Kidney epithelial cell (primary cell): ENCODE measurements around the gene CDKL5. TPM values are rescaled to one million over a fixed set of nuclear protein-coding genes. Genes with fewer than 3 reads are reported as not detected.

Source experiments
- DNase-seq: peaks from one replicate; pipeline ENCODE4 v3.0.0-alpha.2; 2010; ENCODE audit warnings: low read depth
- H3K27me3 ChIP-seq: 2 replicates; pipeline ENCODE4 v1.6.0; 2011; ENCODE audit warnings: low read length; ENCODE audit not compliant: control insufficient read depth, insufficient read depth
- H3K36me3 ChIP-seq: 2 replicates; pipeline ENCODE4 v1.5.1; 2011; ENCODE audit warnings: low read length; ENCODE audit not compliant: control insufficient read depth, insufficient read depth
- H3K4me3 ChIP-seq: 2 replicates; pipeline ENCODE4 v1.5.1; 2011; ENCODE audit warnings: low read depth, mild to moderate bottlenecking, control low read depth, low read length
- total RNA-seq: library from RNA; depleted of rRNA; stranded (reverse); fragments of >200 nt; gene quantifications from 2 replicates; pipeline ENCODE4 v1.2.3, GENCODE V29; 2015
- TF ChIP-seq, protein P1 (sequence below): IDR thresholded peaks from 2 replicates; pipeline ENCODE4 v1.5.1; 2011; ENCODE audit warnings: mild to moderate bottlenecking, moderate library complexity, low read length, control low read depth, inconsistent platforms; ENCODE audit not compliant: insufficient read depth, poor library complexity, severe bottlenecking

CDKL5 gene
- total RNA-seq, 1 donor from 2014 or later, result 6.9 TPM

DNA sequence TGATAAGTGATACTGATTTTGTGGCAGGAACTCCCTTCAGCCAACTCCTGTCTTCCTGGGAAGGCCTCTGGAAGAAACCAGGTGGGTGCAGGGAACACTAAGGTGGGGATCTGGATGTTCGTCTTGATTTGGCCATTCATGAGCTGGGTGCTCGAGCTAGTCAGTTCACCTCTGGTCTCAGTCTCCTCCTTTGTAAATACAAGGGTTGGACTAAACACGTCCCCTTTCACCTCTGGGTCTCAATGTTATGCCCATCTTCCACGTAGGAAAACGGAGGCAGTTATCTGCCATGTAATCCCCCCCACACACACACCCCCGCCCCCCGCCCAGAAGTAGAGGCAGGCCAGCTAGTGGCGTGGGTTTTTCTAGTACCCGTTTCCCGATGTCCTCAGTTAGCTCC, 250.6 kb downstream of the CDKL5 start:
- no peaks in the 10 kb centered on the region for H3K27me3 ChIP-seq
- TF ChIP-seq, protein P1, sequence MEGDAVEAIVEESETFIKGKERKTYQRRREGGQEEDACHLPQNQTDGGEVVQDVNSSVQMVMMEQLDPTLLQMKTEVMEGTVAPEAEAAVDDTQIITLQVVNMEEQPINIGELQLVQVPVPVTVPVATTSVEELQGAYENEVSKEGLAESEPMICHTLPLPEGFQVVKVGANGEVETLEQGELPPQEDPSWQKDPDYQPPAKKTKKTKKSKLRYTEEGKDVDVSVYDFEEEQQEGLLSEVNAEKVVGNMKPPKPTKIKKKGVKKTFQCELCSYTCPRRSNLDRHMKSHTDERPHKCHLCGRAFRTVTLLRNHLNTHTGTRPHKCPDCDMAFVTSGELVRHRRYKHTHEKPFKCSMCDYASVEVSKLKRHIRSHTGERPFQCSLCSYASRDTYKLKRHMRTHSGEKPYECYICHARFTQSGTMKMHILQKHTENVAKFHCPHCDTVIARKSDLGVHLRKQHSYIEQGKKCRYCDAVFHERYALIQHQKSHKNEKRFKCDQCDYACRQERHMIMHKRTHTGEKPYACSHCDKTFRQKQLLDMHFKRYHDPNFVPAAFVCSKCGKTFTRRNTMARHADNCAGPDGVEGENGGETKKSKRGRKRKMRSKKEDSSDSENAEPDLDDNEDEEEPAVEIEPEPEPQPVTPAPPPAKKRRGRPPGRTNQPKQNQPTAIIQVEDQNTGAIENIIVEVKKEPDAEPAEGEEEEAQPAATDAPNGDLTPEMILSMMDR, result no peak
- no peak for DNase-seq

DNA sequence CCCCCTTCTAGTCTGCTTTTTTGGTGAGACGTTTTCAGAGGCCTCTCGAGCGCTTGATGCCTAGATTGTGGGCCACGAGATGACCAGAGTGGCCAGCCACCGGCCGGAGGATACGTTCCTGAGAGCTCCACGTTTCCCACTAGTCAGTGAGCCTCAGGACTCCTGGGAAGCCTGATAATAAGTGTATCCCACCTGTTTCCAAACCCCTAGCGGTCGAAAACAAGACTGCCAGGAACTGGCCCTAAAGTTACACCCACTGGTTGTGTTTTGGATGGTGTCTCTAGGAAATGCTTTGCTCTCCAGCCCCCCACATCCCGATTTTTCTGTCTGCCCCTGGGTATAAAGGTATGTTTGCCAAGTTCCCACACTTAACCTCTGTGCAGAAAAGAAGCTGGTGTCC, 251.1 kb downstream of the CDKL5 start:
- Histone ChIP-seq H3K27me3 (no peaks in the 10 kb centered on the region), H3K36me3 (no peaks in the 10 kb centered on the region), H3K4me3 (no peak overlapping the region)
- no peak for DNase-seq
- TF ChIP-seq, protein P1, result peak; percentile 34

More for the DNA sequence above, 250.6 kb downstream of the CDKL5 start:
- no peaks in the 10 kb centered on the region for H3K36me3 ChIP-seq
- no peak overlapping the region for H3K4me3 ChIP-seq

DNA sequence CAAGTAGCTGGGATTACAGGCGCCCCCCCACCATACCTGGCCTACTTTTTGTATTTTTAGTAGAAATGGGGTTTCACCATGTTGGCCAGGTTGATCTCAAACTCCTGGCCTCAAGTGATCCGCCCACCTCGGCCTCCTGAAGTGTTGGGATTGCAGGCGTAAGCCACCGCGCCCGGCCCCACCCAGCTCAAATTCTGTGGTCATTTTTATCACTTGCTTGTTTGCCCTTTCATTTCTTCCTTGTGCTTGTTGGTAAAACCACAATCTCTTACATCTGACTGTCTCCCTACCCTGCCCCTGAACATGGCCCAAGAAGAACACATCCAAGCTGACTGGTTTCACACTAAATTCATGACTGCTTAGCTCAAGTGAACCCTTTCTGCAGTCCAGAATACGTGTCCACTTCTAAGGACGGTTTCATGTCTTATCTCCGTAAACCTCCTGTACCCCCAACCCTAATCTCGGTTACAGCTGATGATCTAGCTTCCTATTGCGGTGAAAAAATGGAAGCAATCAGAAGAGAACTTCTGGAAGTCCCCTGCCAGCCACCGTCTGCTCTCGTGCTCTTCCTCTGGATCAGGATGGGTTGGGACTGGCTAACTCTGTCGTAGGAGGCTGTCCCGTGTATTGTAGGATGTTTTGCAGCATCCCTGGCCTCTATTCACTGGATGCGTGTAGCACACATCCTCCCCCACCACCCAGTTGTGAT, 251.9 kb downstream of the CDKL5 start:
- H3K27me3 ChIP-seq, result no peaks in the 10 kb centered on the region
- H3K36me3 ChIP-seq, result no peaks in the 10 kb centered on the region
- no peak for DNase-seq
- H3K4me3 ChIP-seq, result no peak overlapping the region
- TF ChIP-seq, protein P1, result no peak

DNA sequence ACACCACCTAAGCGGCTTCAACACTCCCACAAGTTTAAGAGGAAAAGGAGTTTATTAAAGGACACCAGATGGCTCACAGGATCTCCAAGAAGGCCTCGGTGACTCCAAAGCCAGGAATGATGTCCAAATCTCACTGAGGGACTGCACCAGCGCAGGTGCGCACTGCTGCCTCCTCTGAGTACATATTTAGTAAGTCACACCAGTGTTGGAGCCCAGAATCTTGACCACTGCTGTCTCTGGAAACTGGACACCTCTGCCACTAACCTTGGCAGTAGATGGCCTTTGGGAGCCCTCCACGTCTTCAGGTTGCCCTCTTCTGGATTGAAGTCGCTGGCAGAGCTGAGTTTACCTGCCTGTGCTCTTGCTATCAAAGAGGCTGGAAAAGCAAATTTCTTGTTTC, 256.6 kb downstream of the CDKL5 start:
- Histone ChIP-seq H3K36me3 (no peaks in the 10 kb centered on the region), H3K27me3 (no peaks in the 10 kb centered on the region), H3K4me3 (no peak overlapping the region)
- DNase-seq, result no peak
- TF ChIP-seq, protein P1, result no peak

DNA sequence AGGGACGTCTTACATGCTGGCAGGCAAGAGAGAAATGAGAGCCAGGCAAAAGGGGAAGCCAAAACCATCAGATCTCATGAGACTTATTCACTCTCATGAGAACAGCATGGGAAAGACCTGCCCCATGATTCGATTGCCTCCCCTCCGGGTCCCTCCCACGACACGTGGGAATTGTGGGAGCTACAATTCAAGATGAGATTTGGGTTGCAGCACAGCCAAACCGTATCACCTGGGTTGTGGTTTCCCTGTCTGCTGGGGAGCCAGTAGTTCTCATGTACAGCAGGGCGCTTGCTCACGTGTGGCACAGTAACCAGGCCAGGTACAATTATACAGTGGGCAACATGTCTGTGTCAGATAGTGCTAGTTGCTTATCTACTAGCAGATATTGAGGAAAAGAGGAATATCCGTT, 257.6 kb downstream of the CDKL5 start:
- TF ChIP-seq, protein P1, result no peak
- Histone ChIP-seq H3K27me3 (no peaks in the 10 kb centered on the region), H3K4me3 (no peak overlapping the region), H3K36me3 (no peaks in the 10 kb centered on the region)
- DNase-seq, result no peak
